ENCODE data around the gene FOLR3.

GRCh38 chr11:72179804-72180396 lies 44.4 kb downstream of the FOLR3 start:
- TF ChIP-seq EZH2 (IDR thresholded peaks at IDR 0.05; ENCODE audit: low read length, missing control alignments) (no peak), CTCF (conservative IDR thresholded peaks at IDR 0.05 in 1 of 2, IDR thresholded peaks at IDR 0.05 in 1 of 2; ENCODE audit: low read depth in 1 of 2, low read length in 2 of 2) (no peak)

All from fibroblast of lung (primary cell).